HEK293 (cell line): ENCODE results near the gene ITPR3.

ENCODE experiments used
- CTCF ChIA-PET: fragments of 350-600 bp; formaldehyde crosslinking; extraction: SDS; loops from one replicate; lab custom pipeline; 2021; ENCODE audit warnings: antibody characterized with exemption; lab: Yijun Ruan, JAX
- POLR2A ChIA-PET: fragments of 300-600 bp; formaldehyde crosslinking; extraction: SDS; loops from one replicate; lab custom pipeline; 2020; ENCODE audit warnings: antibody characterized with exemption, inconsistent platforms; lab: Yijun Ruan, JAX
- H3K27ac ChIP-seq: fragments of 200-500 bp; sonication (Bioruptor generic); 2 replicates; pipeline ENCODE4 v1.5.1; 2014; ENCODE audit warnings: low read depth, low read length, control low read depth, inconsistent platforms; ENCODE audit errors: extremely low read depth
- H3K36me3 ChIP-seq, 2 experiments: fragments of 200-500 bp in 1 of 2; sonication (Bioruptor generic) in 1 of 2; 1 replicate in 1 of 2; 2 replicates in 1 of 2; pipeline ENCODE4 v1.5.1; 2014 to 2017; ENCODE audit warnings: inconsistent platforms in 2 of 2, low read length in 2 of 2; ENCODE audit not compliant: control insufficient read depth in 2 of 2, insufficient read depth in 1 of 2
- H3K4me1 ChIP-seq: fragments of 200-500 bp; sonication (Bioruptor generic); 2 replicates; pipeline ENCODE4 v1.5.1; 2014; ENCODE audit warnings: mild to moderate bottlenecking, low read length, inconsistent platforms; ENCODE audit not compliant: control insufficient read depth, insufficient read depth
- H3K4me3 ChIP-seq: 2 replicates; pipeline ENCODE4 v1.5.1; 2011; ENCODE audit warnings: low read depth, mild to moderate bottlenecking, control low read depth, low read length, moderate library complexity
- H3K9me3 ChIP-seq: fragments of 200-500 bp; sonication (Bioruptor generic); 2 replicates; pipeline ENCODE4 v1.5.1; 2014; ENCODE audit warnings: low read depth, low read length, inconsistent platforms; ENCODE audit not compliant: control insufficient read depth, insufficient read depth
- KLF1 ChIP-seq: fragments of 450-650 bp; formaldehyde crosslinking; IDR thresholded peaks from 2 replicates; pipeline ENCODE4 v1.5.1; 2016; ENCODE audit warnings: missing biosample characterization, missing genetic modification characterization
- MYNN ChIP-seq: fragments of 450-650 bp; formaldehyde crosslinking; IDR thresholded peaks from 2 replicates; pipeline ENCODE4 v1.5.1; 2016; ENCODE audit warnings: missing biosample characterization, missing genetic modification characterization, borderline replicate concordance
- SP7 ChIP-seq: fragments of 450-650 bp; formaldehyde crosslinking; IDR thresholded peaks from 2 replicates; pipeline ENCODE4 v1.5.1; 2016; ENCODE audit warnings: missing biosample characterization, missing genetic modification characterization
- TRIM28 ChIP-seq: IDR thresholded peaks from 2 replicates; pipeline ENCODE4 v1.6.1; 2011; ENCODE audit warnings: low read length, control low read depth, borderline replicate concordance
- YY2 ChIP-seq: fragments of 450-650 bp; formaldehyde crosslinking; IDR thresholded peaks from 2 replicates; pipeline ENCODE4 v1.5.1; 2016; ENCODE audit warnings: missing biosample characterization, missing genetic modification characterization
- ZBTB17 ChIP-seq: fragments of 450-650 bp; formaldehyde crosslinking; IDR thresholded peaks from 2 replicates; pipeline ENCODE4 v1.5.1; 2016; ENCODE audit warnings: missing biosample characterization, missing genetic modification characterization
- ZBTB21 ChIP-seq: fragments of 450-650 bp; formaldehyde crosslinking; IDR thresholded peaks from 2 replicates; pipeline ENCODE4 v1.5.1; 2017; ENCODE audit warnings: missing biosample characterization, missing genetic modification characterization
- ZBTB7A ChIP-seq: fragments of 450-650 bp; formaldehyde crosslinking; IDR thresholded peaks from 2 replicates; pipeline ENCODE4 v1.5.1; 2016; ENCODE audit warnings: low read depth, missing biosample characterization, missing genetic modification characterization
- ZNF133 ChIP-seq: fragments of 450-650 bp; formaldehyde crosslinking; IDR thresholded peaks from 2 replicates; pipeline ENCODE4 v1.5.1; 2016; ENCODE audit warnings: missing biosample characterization, missing genetic modification characterization
- ZNF174 ChIP-seq: fragments of 450-650 bp; formaldehyde crosslinking; IDR thresholded peaks from 2 replicates; pipeline ENCODE4 v1.5.0; 2017; ENCODE audit warnings: missing biosample characterization, mild to moderate bottlenecking, missing genetic modification characterization
- ZNF184 ChIP-seq: fragments of 450-650 bp; IDR thresholded peaks from 2 replicates; pipeline ENCODE4 v1.5.1; 2018; ENCODE audit warnings: missing biosample characterization, mild to moderate bottlenecking, missing genetic modification characterization
- ZNF214 ChIP-seq: fragments of 450-650 bp; formaldehyde crosslinking; IDR thresholded peaks from 2 replicates; pipeline ENCODE4 v1.5.1; 2017; ENCODE audit warnings: missing biosample characterization, mild to moderate bottlenecking, missing genetic modification characterization, borderline replicate concordance
- ZNF23 ChIP-seq: fragments of 450-650 bp; formaldehyde crosslinking; IDR thresholded peaks from 2 replicates; pipeline ENCODE4 v1.5.1; 2016; ENCODE audit warnings: missing biosample characterization, missing genetic modification characterization, borderline replicate concordance
- ZNF366 ChIP-seq: fragments of 450-650 bp; formaldehyde crosslinking; conservative IDR thresholded peaks from 2 replicates; pipeline ENCODE4 v1.5.1; 2016; ENCODE audit warnings: missing biosample characterization, missing genetic modification characterization
- ZNF426 ChIP-seq: fragments of 450-650 bp; formaldehyde crosslinking; IDR thresholded peaks from 2 replicates; pipeline ENCODE4 v1.5.1; 2017; ENCODE audit warnings: missing biosample characterization, missing genetic modification characterization, mild to moderate bottlenecking, inconsistent platforms, moderate library complexity
- ZNF433 ChIP-seq: fragments of 450-650 bp; formaldehyde crosslinking; IDR thresholded peaks from 2 replicates; pipeline ENCODE4 v1.5.1; 2016; ENCODE audit warnings: missing biosample characterization, missing genetic modification characterization, low read depth
- ZNF561 ChIP-seq: fragments of 450-650 bp; IDR thresholded peaks from 2 replicates; pipeline ENCODE4 v1.5.1; 2018; ENCODE audit warnings: missing biosample characterization, missing genetic modification characterization, borderline replicate concordance
- ZNF585B ChIP-seq: fragments of 450-650 bp; formaldehyde crosslinking; IDR thresholded peaks from 2 replicates; pipeline ENCODE4 v1.5.1; 2016; ENCODE audit warnings: missing biosample characterization, missing genetic modification characterization
- ZNF624 ChIP-seq: fragments of 450-650 bp; formaldehyde crosslinking; IDR thresholded peaks from 2 replicates; pipeline ENCODE4 v1.5.1; 2017; ENCODE audit warnings: missing biosample characterization, missing genetic modification characterization
- TF ChIP-seq, protein P1 (sequence below): fragments of 450-650 bp; formaldehyde crosslinking; IDR thresholded peaks from 2 replicates; pipeline ENCODE4 v1.5.1; 2016; ENCODE audit warnings: missing biosample characterization, missing genetic modification characterization, borderline replicate concordance
- TF ChIP-seq, protein P2 (sequence below): fragments of 450-650 bp; formaldehyde crosslinking; IDR thresholded peaks from 2 replicates; pipeline ENCODE4 v1.5.1; 2016; ENCODE audit warnings: missing biosample characterization, missing genetic modification characterization
- TF ChIP-seq, protein P3 (sequence below): fragments of 450-650 bp; formaldehyde crosslinking; IDR thresholded peaks from 2 replicates; pipeline ENCODE4 v1.5.1; 2017; ENCODE audit warnings: missing biosample characterization, mild to moderate bottlenecking, missing genetic modification characterization, moderate library complexity
- TF ChIP-seq, protein P4 (sequence below): fragments of 450-650 bp; formaldehyde crosslinking; IDR thresholded peaks from 2 replicates; pipeline ENCODE4 v1.5.1; 2016; ENCODE audit warnings: missing biosample characterization, missing genetic modification characterization

ITPR3 gene

DNA sequence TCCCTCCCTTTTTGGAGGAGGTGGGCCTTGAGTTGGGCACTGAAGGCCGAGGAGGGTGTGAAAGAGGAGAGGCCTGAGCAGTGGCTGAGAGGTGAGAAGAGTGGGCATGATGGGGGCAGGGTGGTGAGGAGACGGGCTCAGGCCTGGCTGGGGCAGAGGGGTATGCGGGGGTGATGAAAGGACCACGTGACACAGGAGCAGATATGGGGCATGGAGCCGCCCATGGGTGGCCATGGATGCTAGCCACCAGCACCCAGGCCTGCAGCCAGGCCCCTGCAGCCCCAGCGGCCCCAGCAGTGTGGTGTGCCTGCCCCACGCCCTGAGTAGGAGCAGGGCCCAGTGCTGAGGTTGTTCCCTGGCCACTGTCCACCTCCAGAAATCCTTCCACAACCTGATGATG lies 63.9 kb downstream of the ITPR3 start:
- no peaks in the 10 kb centered on the region for H3K4me1 ChIP-seq
- CTCF ChIA-PET: interaction anchor here (0.6 kb wide), 1 partner anchor 180 kb away, joined by 7 read pairs; no protein-coding TSS in a partner anchor
- TF ChIP-seq, protein P1, sequence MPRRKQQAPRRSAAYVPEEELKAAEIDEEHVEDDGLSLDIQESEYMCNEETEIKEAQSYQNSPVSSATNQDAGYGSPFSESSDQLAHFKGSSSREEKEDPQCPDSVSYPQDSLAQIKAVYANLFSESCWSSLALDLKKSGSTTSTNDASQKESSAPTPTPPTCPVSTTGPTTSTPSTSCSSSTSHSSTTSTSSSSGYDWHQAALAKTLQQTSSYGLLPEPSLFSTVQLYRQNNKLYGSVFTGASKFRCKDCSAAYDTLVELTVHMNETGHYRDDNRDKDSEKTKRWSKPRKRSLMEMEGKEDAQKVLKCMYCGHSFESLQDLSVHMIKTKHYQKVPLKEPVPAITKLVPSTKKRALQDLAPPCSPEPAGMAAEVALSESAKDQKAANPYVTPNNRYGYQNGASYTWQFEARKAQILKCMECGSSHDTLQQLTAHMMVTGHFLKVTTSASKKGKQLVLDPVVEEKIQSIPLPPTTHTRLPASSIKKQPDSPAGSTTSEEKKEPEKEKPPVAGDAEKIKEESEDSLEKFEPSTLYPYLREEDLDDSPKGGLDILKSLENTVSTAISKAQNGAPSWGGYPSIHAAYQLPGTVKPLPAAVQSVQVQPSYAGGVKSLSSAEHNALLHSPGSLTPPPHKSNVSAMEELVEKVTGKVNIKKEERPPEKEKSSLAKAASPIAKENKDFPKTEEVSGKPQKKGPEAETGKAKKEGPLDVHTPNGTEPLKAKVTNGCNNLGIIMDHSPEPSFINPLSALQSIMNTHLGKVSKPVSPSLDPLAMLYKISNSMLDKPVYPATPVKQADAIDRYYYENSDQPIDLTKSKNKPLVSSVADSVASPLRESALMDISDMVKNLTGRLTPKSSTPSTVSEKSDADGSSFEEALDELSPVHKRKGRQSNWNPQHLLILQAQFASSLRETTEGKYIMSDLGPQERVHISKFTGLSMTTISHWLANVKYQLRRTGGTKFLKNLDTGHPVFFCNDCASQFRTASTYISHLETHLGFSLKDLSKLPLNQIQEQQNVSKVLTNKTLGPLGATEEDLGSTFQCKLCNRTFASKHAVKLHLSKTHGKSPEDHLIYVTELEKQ (tag by site-specific recombination): no peak
- TF ChIP-seq ZNF184 (tag by site-specific recombination): no peak
- TF ChIP-seq ZNF133: no peak
- TF ChIP-seq ZNF561 (tag by site-specific recombination): no peak
- no peak for TF ChIP-seq ZNF585B (tag by site-specific recombination)
- TF ChIP-seq, protein P2, sequence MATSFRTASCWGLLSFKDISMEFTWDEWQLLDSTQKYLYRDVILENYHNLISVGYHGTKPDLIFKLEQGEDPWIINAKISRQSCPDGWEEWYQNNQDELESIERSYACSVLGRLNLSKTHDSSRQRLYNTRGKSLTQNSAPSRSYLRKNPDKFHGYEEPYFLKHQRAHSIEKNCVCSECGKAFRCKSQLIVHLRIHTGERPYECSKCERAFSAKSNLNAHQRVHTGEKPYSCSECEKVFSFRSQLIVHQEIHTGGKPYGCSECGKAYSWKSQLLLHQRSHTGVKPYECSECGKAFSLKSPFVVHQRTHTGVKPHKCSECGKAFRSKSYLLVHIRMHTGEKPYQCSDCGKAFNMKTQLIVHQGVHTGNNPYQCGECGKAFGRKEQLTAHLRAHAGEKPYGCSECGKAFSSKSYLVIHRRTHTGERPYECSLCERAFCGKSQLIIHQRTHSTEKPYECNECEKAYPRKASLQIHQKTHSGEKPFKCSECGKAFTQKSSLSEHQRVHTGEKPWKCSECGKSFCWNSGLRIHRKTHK (tag by site-specific recombination): no peak
- no peak for TF ChIP-seq KLF1 (tag by site-specific recombination)
- no peak for TF ChIP-seq TRIM28
- TF ChIP-seq ZBTB7A (tag by site-specific recombination): no peak
- no peak for TF ChIP-seq ZNF624
- TF ChIP-seq MYNN (tag by site-specific recombination): no peak
- TF ChIP-seq ZBTB21 (tag by site-specific recombination): no peak
- no peak for TF ChIP-seq SP7
- TF ChIP-seq ZNF214 (tag by site-specific recombination): no peak
- TF ChIP-seq YY2 (tag by site-specific recombination): no peak
- no peak for TF ChIP-seq ZNF433
- no peak for TF ChIP-seq ZNF426 (tag by site-specific recombination)
- TF ChIP-seq, all 188 proteins: peak for 0
- POLR2A ChIA-PET: no interaction called here
- Histone ChIP-seq H3K4me3 (no peak overlapping the region), H3K9me3 (no peaks in the 10 kb centered on the region), H3K27ac (no peak overlapping the region), H3K36me3 (peaks cover 4 to 66% of the 10 kb centered on the region in 2 experiments; a peak in 2 of 3 replicates)

DNA sequence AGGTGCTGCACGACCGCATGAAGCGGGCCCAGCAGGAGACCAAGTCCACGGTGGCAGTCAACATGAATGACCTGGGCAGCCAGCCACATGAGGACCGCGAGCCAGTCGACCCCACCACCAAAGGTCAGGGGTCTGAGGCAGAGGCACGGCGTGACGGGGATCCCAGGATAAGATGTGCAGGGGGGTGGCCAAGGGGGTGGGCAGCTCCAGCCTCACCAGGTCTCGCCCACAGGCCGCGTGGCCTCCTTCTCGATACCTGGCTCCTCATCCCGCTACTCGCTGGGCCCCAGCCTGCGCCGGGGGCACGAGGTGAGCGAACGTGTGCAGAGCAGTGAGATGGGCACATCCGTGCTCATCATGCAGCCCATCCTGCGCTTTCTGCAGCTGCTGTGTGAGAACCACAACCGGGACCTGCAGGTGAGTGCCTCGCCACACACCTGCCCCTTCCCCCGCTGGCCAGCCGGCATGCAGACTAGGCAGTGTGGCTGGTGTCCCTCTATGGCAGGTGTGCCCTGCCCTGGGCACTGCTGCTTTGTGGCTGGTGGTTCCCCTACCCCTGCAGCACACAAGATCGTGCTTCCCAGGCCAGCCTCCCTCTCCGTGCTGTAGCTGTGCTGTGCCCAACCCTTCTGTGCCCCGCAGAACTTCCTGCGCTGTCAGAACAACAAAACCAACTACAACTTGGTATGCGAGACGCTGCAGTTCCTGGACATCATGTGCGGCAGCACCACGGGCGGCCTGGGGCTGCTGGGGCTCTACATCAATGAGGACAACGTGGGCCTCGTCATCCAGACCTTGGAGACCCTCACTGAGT lies 64.5 kb downstream of the ITPR3 start:
- POLR2A ChIA-PET: no interaction called here
- no peaks in the 10 kb centered on the region for H3K9me3 ChIP-seq
- TF ChIP-seq ZNF23 (tag by site-specific recombination) (no peak), ZBTB17 (tag by site-specific recombination) (no peak), ZNF174 (tag by site-specific recombination) (no peak), ZNF366 (tag by site-specific recombination) (no peak)
- TF ChIP-seq, protein P3, sequence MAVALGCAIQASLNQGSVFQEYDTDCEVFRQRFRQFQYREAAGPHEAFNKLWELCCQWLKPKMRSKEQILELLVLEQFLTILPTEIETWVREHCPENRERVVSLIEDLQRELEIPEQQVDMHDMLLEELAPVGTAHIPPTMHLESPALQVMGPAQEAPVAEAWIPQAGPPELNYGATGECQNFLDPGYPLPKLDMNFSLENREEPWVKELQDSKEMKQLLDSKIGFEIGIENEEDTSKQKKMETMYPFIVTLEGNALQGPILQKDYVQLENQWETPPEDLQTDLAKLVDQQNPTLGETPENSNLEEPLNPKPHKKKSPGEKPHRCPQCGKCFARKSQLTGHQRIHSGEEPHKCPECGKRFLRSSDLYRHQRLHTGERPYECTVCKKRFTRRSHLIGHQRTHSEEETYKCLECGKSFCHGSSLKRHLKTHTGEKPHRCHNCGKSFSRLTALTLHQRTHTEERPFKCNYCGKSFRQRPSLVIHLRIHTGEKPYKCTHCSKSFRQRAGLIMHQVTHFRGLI (tag by site-specific recombination): peak; percentile 40
- TF ChIP-seq, protein P4, sequence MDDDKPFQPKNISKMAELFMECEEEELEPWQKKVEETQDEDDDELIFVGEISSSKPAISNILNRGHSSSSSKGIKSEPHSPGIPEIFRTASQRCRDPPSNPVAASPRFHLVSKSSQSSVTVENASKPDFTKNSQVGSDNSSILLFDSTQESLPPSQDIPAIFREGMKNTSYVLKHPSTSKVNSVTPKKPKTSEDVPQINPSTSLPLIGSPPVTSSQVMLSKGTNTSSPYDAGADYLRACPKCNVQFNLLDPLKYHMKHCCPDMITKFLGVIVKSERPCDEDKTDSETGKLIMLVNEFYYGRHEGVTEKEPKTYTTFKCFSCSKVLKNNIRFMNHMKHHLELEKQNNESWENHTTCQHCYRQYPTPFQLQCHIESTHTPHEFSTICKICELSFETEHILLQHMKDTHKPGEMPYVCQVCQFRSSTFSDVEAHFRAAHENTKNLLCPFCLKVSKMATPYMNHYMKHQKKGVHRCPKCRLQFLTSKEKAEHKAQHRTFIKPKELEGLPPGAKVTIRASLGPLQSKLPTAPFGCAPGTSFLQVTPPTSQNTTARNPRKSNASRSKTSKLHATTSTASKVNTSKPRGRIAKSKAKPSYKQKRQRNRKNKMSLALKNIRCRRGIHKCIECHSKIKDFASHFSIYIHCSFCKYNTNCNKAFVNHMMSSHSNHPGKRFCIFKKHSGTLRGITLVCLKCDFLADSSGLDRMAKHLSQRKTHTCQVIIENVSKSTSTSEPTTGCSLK (tag by site-specific recombination): no peak
- no peaks in the 10 kb centered on the region for H3K4me1 ChIP-seq
- peaks cover 4 to 69% of the 10 kb centered on the region in 2 experiments; a peak in 2 of 3 replicates for H3K36me3 ChIP-seq
- no peak overlapping the region for H3K27ac ChIP-seq
- no peak overlapping the region for H3K4me3 ChIP-seq
- CTCF ChIA-PET: interaction anchor here (0.6 to 1.8 kb wide), 4 partner anchors 16 to 180 kb away, joined by 3 to 7 read pairs (median 4); partner anchors contain the start of gene UQCC2
